ENCODE results near the gene MAP2. TPM values are rescaled to one million over a fixed set of nuclear protein-coding genes. Genes with fewer than 3 reads are reported as not detected.

The MAP2 gene
- total and polyA plus RNA-seq, 2 donors (not counting 1 experiment from before 2014, with no cell fraction given): 1.8 to 3.0 TPM

DNA sequence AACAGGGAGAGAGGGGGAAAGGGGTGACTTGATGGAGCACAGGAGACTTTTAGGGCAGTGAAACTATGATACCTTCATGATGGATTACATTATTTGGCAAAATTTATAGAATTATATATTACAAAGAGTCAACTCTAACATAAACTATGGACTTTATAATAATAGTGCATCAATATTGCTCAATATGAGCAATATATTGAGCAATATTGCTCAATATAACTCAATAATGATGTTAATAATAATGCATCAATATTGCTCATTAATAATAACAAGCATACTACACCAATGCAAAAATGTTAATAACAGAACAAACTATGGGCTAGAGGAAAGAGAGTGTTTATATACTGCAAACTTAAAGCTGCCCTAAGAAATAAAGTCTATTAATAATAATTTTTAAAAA lies 344.7 kb downstream of the MAP2 start:
- no peaks in the 10 kb centered on the region for H4K20me1 ChIP-seq (ENCODE audit: control insufficient read depth, insufficient read depth, low read length, poor library complexity, severe bottlenecking)
- CTCF ChIA-PET: no interaction called here
- Mint-ChIP-seq H3K4me3 (no peak overlapping the region), H3K27ac (no peak overlapping the region), H3K4me1 (no peaks in the 10 kb centered on the region), H3K9me3 (ENCODE audit: insufficient read depth) (no peaks in the 10 kb centered on the region), H3K27me3 (peaks cover 22% of the 10 kb centered on the region)
- DNase-seq (no peak), ATAC-seq (ENCODE audit: low read depth) (no peak)
- H3K4me2 ChIP-seq (replicated peaks; ENCODE audit: low read depth, low read length, poor library complexity, severe bottlenecking): no peak overlapping the region
- H3K79me2 ChIP-seq (ENCODE audit: control insufficient read depth, insufficient read depth, low read length): no peaks in the 10 kb centered on the region
- H3K27me3 ChIP-seq (replicated peaks in 1 of 4; ENCODE audit: control extremely low read depth in 1 of 4, control insufficient read depth in 3 of 4, insufficient read depth in 4 of 4, low read length in 3 of 4): peaks cover 0 to 17% (median 5%) of the 10 kb centered on the region in 4 experiments
- peaks cover 0 to 4% (median 0%) of the 10 kb centered on the region in 3 donors for H3K9me3 ChIP-seq (ENCODE audit: control extremely low read depth in 1 of 3, control insufficient read depth in 2 of 3, insufficient read depth in 1 of 3, low read length in 2 of 3)
- no peak overlapping the region for H3K27ac ChIP-seq (ENCODE audit: low read length in 2 of 2)
- POLR2A ChIA-PET: no interaction called here
- intact Hi-C loops (cut with micrococcal nuclease): no loop called here
- H2AFZ ChIP-seq (ENCODE audit: insufficient read depth, low read depth, low read length, poor library complexity, severe bottlenecking): no peak overlapping the region
- H3K4me3 ChIP-seq (ENCODE audit: control extremely low read depth in 1 of 5, extremely low read depth in 1 of 5, insufficient read depth in 1 of 5, low read depth in 2 of 5, low read length in 4 of 5): no peak overlapping the region
- H3K9ac ChIP-seq (ENCODE audit: low read length): no peak overlapping the region
- H3K36me3 ChIP-seq (replicated peaks in 1 of 2; ENCODE audit: control extremely low read depth in 1 of 2, control insufficient read depth in 1 of 2, extremely low read depth in 1 of 2, insufficient read depth in 2 of 2, low read length in 1 of 2): no peaks in the 10 kb centered on the region
- TF ChIP-seq EZH2 (IDR thresholded peaks at IDR 0.05; ENCODE audit: borderline replicate concordance, insufficient read depth, low read depth, low read length, poor library complexity, severe bottlenecking): no peak
- TF ChIP-seq, protein P1, sequence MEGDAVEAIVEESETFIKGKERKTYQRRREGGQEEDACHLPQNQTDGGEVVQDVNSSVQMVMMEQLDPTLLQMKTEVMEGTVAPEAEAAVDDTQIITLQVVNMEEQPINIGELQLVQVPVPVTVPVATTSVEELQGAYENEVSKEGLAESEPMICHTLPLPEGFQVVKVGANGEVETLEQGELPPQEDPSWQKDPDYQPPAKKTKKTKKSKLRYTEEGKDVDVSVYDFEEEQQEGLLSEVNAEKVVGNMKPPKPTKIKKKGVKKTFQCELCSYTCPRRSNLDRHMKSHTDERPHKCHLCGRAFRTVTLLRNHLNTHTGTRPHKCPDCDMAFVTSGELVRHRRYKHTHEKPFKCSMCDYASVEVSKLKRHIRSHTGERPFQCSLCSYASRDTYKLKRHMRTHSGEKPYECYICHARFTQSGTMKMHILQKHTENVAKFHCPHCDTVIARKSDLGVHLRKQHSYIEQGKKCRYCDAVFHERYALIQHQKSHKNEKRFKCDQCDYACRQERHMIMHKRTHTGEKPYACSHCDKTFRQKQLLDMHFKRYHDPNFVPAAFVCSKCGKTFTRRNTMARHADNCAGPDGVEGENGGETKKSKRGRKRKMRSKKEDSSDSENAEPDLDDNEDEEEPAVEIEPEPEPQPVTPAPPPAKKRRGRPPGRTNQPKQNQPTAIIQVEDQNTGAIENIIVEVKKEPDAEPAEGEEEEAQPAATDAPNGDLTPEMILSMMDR (IDR thresholded peaks at IDR 0.05): no peak
- no peaks in the 10 kb centered on the region for H3K4me1 ChIP-seq (ENCODE audit: control insufficient read depth in 2 of 2, insufficient read depth in 2 of 2, low read length in 2 of 2)

DNA sequence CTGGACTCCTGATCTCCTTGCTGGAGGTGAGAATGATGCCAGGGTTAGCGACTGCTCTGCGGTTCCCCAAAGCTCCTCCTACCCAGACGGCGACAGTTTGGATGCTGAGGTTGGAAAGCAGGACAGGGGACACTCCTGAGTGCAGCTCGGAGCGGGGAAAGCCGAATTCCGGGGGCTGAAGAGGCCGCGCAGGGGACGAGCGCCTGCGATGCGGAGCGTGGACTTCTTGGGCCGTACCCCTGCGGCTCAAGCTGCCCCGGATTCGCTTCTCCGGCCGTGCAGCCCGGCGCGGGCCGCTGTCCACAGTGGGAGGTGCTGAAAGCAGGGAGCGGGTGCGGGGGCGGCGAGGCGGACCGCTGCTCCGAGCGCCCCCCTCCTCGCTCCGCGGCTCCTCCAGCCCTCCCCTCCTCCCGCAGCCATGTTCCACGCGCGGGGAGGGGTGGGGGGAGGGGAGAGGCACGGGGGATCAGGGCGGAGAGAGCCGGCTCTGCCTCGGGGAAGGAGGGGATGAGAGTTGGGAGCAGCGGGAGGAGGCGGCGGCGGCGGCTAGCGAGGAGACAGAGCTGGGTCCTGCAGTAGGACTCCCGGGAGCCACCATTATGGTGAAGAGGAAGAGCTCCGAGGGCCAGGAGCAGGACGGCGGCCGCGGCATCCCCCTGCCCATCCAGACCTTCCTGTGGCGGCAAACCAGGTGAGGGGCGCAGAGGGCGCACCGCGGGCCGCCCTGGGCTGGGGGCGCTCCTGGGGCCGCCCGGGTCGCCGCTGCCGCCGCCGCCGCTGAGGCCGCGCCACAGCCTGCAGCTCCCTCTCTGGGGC lies 347.8 kb downstream of the MAP2 start, which contains the start of gene UNC80:
TSS of gene UNC80 (plus strand) at position 359 of the 816 bp plus-strand sequence. CDS start at position 600, 241 bp downstream.
- H3K4me2 ChIP-seq (replicated peaks; ENCODE audit: low read depth, low read length, poor library complexity, severe bottlenecking): no peak within 1 kb of the TSS
- H3K9ac ChIP-seq (ENCODE audit: low read length): no peak within 1 kb of the TSS
- no peaks in the 10 kb centered on the region for H3K4me1 ChIP-seq (ENCODE audit: control insufficient read depth in 2 of 2, insufficient read depth in 2 of 2, low read length in 2 of 2)
- TF ChIP-seq, protein P1 (IDR thresholded peaks at IDR 0.05): no peak
- CTCF ChIA-PET: interaction anchor here (0.6 kb wide), 1 partner anchor 131 kb away, joined by 3 read pairs; no protein-coding TSS in a partner anchor
- no peak within 1 kb of the TSS for H3K27ac Mint-ChIP-seq
- H3K27me3 ChIP-seq (replicated peaks in 1 of 4; ENCODE audit: control extremely low read depth in 1 of 4, control insufficient read depth in 3 of 4, insufficient read depth in 4 of 4, low read length in 3 of 4): peaks cover 0 to 17% (median 5%) of the 10 kb centered on the region in 4 experiments
- DNase-seq (no peak), ATAC-seq (ENCODE audit: low read depth) (no peak)
- H3K79me2 ChIP-seq (ENCODE audit: control insufficient read depth, insufficient read depth, low read length): no peaks in the 10 kb centered on the region
- H3K9me3 ChIP-seq (ENCODE audit: control extremely low read depth in 1 of 3, control insufficient read depth in 2 of 3, insufficient read depth in 1 of 3, low read length in 2 of 3): peaks cover 0 to 4% (median 0%) of the 10 kb centered on the region in 3 donors
- no peak within 1 kb of the TSS for H3K4me3 ChIP-seq (ENCODE audit: control extremely low read depth in 1 of 5, extremely low read depth in 1 of 5, insufficient read depth in 1 of 5, low read depth in 2 of 5, low read length in 4 of 5)
- no peak within 1 kb of the TSS for H3K4me3 Mint-ChIP-seq
- 11% methylated on average over 40 of the region's 73 CpGs for WGBS (ENCODE audit: insufficient coverage)
- no peaks in the 10 kb centered on the region for H3K4me1 Mint-ChIP-seq
- no peaks in the 10 kb centered on the region for H3K9me3 Mint-ChIP-seq (ENCODE audit: insufficient read depth)
- POLR2A ChIA-PET: no interaction called here
- H3K27me3 Mint-ChIP-seq: peaks cover 27% of the 10 kb centered on the region
- no peaks in the 10 kb centered on the region for H3K36me3 ChIP-seq (replicated peaks in 1 of 2; ENCODE audit: control extremely low read depth in 1 of 2, control insufficient read depth in 1 of 2, extremely low read depth in 1 of 2, insufficient read depth in 2 of 2, low read length in 1 of 2)
- H4K20me1 ChIP-seq (ENCODE audit: control insufficient read depth, insufficient read depth, low read length, poor library complexity, severe bottlenecking): no peaks in the 10 kb centered on the region
- no peak within 1 kb of the TSS for H2AFZ ChIP-seq (ENCODE audit: insufficient read depth, low read depth, low read length, poor library complexity, severe bottlenecking)
- no peak within 1 kb of the TSS for H3K27ac ChIP-seq (ENCODE audit: low read length in 2 of 2)
- intact Hi-C loops (cut with micrococcal nuclease): no loop called here

All from B cell (primary cell).